Measurements from ENCODE around the gene IBA57.
A peak's percentile ranks its signal among the peaks of the same experiment; 100 is the strongest.

DNA sequence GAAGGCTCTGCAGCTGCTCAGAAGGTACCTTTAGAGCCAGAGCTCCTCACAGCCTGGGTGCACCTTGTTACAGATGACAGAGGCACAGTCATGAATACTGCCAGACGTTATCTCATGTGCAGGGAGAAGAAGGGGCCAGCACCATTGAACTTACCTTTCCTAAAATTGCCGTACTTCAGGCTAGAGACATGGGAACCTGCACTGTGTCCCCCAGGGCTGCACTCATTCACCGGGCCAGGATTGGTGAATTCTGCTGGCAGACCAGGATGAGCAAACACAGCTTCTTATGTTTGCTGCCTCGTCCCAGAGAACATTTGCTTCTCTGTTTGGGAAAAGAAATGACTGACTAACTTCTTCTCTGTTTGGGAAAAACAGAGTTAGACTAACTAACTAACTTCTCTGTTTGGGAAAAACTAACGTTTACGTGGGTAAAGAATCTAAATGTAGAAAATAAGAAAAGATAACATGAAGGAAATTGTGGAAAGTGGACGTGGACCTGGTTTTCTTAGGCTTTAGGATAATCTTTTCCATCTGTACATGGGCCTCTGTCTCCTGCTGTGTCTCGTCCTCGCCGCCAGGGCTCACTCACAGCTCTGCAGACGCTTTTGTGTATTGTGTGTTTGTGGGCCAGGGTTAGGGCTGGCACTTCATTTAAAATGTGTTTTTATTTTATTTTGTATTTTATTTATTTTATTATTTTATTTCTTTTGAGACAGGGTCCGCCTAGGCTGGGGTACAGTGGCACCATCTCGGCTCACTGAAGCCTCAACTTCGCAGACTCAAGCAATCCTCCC lies 52.1 kb downstream of the IBA57 start:
- TF ChIP-seq POLR2A (IDR thresholded peaks at IDR 0.05) (no peak), POLR2AphosphoS5 (IDR thresholded peaks at IDR 0.05) (no peak)
- TF ChIP-seq, protein P1, sequence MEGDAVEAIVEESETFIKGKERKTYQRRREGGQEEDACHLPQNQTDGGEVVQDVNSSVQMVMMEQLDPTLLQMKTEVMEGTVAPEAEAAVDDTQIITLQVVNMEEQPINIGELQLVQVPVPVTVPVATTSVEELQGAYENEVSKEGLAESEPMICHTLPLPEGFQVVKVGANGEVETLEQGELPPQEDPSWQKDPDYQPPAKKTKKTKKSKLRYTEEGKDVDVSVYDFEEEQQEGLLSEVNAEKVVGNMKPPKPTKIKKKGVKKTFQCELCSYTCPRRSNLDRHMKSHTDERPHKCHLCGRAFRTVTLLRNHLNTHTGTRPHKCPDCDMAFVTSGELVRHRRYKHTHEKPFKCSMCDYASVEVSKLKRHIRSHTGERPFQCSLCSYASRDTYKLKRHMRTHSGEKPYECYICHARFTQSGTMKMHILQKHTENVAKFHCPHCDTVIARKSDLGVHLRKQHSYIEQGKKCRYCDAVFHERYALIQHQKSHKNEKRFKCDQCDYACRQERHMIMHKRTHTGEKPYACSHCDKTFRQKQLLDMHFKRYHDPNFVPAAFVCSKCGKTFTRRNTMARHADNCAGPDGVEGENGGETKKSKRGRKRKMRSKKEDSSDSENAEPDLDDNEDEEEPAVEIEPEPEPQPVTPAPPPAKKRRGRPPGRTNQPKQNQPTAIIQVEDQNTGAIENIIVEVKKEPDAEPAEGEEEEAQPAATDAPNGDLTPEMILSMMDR (IDR thresholded peaks at IDR 0.05) = peak in 1 of 3 donors; percentile 13
